ENCODE results near the gene AMOTL1. TPM values are rescaled to one million over a fixed set of nuclear protein-coding genes. Genes with fewer than 3 reads are reported as not detected.

The AMOTL1 gene
- total and polyA plus RNA-seq, 2 of the 8 experiments (the other 6 are each of a cell fraction or from before 2014, with no cell fraction given) = 9.0 to 27.6 TPM

DNA sequence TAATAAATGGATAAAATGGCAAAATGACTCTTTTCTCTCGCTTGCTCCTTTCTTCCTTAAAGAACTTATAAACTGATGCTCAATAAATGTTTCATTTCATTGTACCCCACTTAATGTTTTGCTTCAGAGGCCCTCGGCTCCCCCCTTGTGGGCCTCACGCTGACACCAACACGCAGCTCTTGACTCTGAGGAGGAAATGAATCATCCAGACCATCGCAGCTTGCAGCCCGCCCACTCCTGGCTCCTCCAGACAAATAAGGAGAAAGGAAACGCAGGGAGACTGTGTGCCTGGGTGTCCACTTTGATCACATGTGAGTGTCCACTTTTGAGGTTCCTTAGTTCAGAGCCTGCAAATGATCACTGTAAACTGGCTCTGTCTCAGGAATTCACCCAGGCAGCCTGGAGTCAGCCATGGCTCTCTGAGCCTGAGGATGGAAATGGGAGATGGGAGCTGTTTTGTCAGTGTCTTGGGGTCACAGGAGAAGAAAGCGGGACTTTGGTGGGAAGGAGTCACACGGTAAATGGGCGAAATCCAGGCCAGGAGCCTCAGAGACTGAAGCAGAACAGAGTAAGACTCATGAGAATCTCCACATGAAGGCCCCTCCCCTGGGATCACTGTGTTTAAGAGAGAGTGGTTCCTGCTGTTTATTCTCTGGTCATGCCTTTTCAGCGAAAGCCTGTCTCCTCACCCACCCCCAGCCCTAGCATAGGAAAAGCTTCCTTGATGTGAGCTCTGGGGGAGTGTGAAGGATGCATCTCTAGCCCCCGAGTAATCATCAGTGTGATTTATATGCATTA lies 108.7 kb downstream of the AMOTL1 start:
- H2BK120ac ChIP-seq (replicated peaks; ENCODE audit: low read depth, low read length) = no peak overlapping the region
- TF ChIP-seq CBX8 (IDR thresholded peaks at IDR 0.05; ENCODE audit: borderline replicate concordance, low read depth, low read length) (no peak), SIRT6 (IDR thresholded peaks at IDR 0.05; ENCODE audit: low read length) (no peak), SAP30 (IDR thresholded peaks at IDR 0.05; ENCODE audit: insufficient read depth, insufficient replicate concordance, low read length) (no peak), SIN3A (conservative IDR thresholded peaks at IDR 0.05 in 1 of 2, IDR thresholded peaks at IDR 0.05 in 1 of 2; ENCODE audit: low read depth in 1 of 2, low read length in 2 of 2) (no peak), GABPA (IDR thresholded peaks at IDR 0.05; ENCODE audit: borderline replicate concordance, insufficient read depth, low read length) (no peak), POLR2A (IDR thresholded peaks at IDR 0.05; ENCODE audit: control extremely low read depth in 1 of 2, low read depth in 2 of 2, low read length in 2 of 2) (no peak), EZH2 (IDR thresholded peaks at IDR 0.05; ENCODE audit: low read depth, low read length, severe bottlenecking) (no peak), BACH1 (IDR thresholded peaks at IDR 0.05; ENCODE audit: low read length) (no peak), CBX5 (IDR thresholded peaks at IDR 0.05; ENCODE audit: low read depth, low read length) (no peak), JUN (IDR thresholded peaks at IDR 0.05; ENCODE audit: low read depth, low read length) (no peak), SP2 (IDR thresholded peaks at IDR 0.05; ENCODE audit: low read length) (no peak), CHD1 (IDR thresholded peaks at IDR 0.05; ENCODE audit: low read depth, low read length) (no peak)
- no peak overlapping the region for H3K4ac ChIP-seq (replicated peaks; ENCODE audit: insufficient read length, low read depth, low read length)
- H2BK15ac ChIP-seq (ENCODE audit: low read length) = no peak overlapping the region
- WGBS, 2 experiments (ENCODE audit: extremely low coverage in 1 of 2, insufficient coverage in 1 of 2, insufficient read length in 1 of 2, insufficient replicate concordance in 2 of 2, low coverage in 1 of 2, low lambda C conversion rate in 2 of 2, missing lambda C conversion rate in 1 of 2) = 83% methylated on average over 12 of the region's 12 CpGs; no CpG with 5 or more reads in 1 of the 2 experiments
- H2BK12ac ChIP-seq (ENCODE audit: low read depth, low read length) = no peak overlapping the region
- H4K91ac ChIP-seq (replicated peaks; ENCODE audit: insufficient read length, low read length) = no peak overlapping the region
- ChIA-PET CTCF (ENCODE audit: partially characterized antibody) (interaction anchor here (1.4 kb wide), 1 partner anchor 21 kb away, joined by 3 read pairs; no protein-coding TSS in a partner anchor), POLR2A (ENCODE audit: partially characterized antibody) (no interaction called here)
- no peak overlapping the region for H3K23ac ChIP-seq (ENCODE audit: insufficient read length)
- H3K4me3 ChIP-seq (ENCODE audit: extremely low read depth in 1 of 4, insufficient read depth in 2 of 4, low read depth in 3 of 4, low read length in 4 of 4) = no peak overlapping the region
- H3K27me3 ChIP-seq (replicated peaks in 1 of 4; ENCODE audit: control insufficient read depth in 3 of 4, extremely low read depth in 1 of 4, insufficient read depth in 3 of 4, low read length in 3 of 4) = no peaks in the 10 kb centered on the region
- peaks cover 0 to 9% (median 0%) of the 10 kb centered on the region in 4 experiments; a peak in 1 of 8 replicates for H3K36me3 ChIP-seq (ENCODE audit: control insufficient read depth in 2 of 4, insufficient read depth in 4 of 4, low read length in 3 of 4)
- H4K5ac ChIP-seq (ENCODE audit: insufficient read length, low read depth, low read length) = no peak overlapping the region
- no peak overlapping the region for H2AFZ ChIP-seq (ENCODE audit: low read length)
- DNase-seq (ENCODE audit: low read depth in 1 of 2, low spot score in 2 of 2) = no peak
- peaks cover 0 to 2% (median 0%) of the 10 kb centered on the region in 4 experiments; a peak in 1 of 7 replicates for H3K4me1 ChIP-seq (replicated peaks in 1 of 4; ENCODE audit: control insufficient read depth in 3 of 4, insufficient read depth in 4 of 4, low read length in 3 of 4)
- H3K9me3 ChIP-seq (ENCODE audit: insufficient read depth in 2 of 2, low read depth in 1 of 2, low read length in 1 of 2) = no peaks in the 10 kb centered on the region
- no peak for FAIRE-seq
- no peak overlapping the region for H2BK5ac ChIP-seq (ENCODE audit: low read depth, low read length)
- no peaks in the 10 kb centered on the region for H3K79me2 ChIP-seq (ENCODE audit: control insufficient read depth in 1 of 2, insufficient read depth in 2 of 2, low read length in 2 of 2)
- H3K4me2 ChIP-seq (ENCODE audit: insufficient read depth in 1 of 2, low read depth in 2 of 2, low read length in 2 of 2) = no peak overlapping the region
- no peak overlapping the region for H3K18ac ChIP-seq (ENCODE audit: extremely low read depth, low read length)
- H3K27ac ChIP-seq (ENCODE audit: low read depth, low read length) = no peak overlapping the region
- no peak overlapping the region for H2AK5ac ChIP-seq (ENCODE audit: low read depth, low read length)
- H3K79me1 ChIP-seq (ENCODE audit: low read depth, low read length) = no peaks in the 10 kb centered on the region
- H3K9ac ChIP-seq (replicated peaks in 1 of 4; ENCODE audit: extremely low read depth in 1 of 4, low read depth in 3 of 4, low read length in 3 of 4) = no peak overlapping the region
- no peak overlapping the region for H4K8ac ChIP-seq (ENCODE audit: extremely low read depth, insufficient read depth, low read length)
- peaks cover 0 to 2% of the 10 kb centered on the region in 2 experiments for H4K20me1 ChIP-seq (replicated peaks in 1 of 2; ENCODE audit: control insufficient read depth in 1 of 2, insufficient read depth in 2 of 2, low read length in 2 of 2)
- no peaks in the 10 kb centered on the region for H3K23me2 ChIP-seq (ENCODE audit: low read depth, low read length)
- H3K14ac ChIP-seq (ENCODE audit: insufficient read length) = no peak overlapping the region
- no peak overlapping the region for H2BK20ac ChIP-seq (ENCODE audit: low read length)
- no peak overlapping the region for H3K56ac ChIP-seq (replicated peaks; ENCODE audit: insufficient read length, low read depth, low read length)
